Activated T-cell treated with anti-CD3 and anti-CD28 coated beads, Interleukin-2, amount 50 U/mL, for 4 hours (primary cell): ENCODE data around the gene LDAH. TPM values are rescaled to one million over a fixed set of nuclear protein-coding genes. Genes with fewer than 3 reads are reported as not detected.

ENCODE experiments used
- total RNA-seq, 3 donors: library from RNA; stranded (reverse); gene quantifications; one replicate each; pipeline ENCODE4 v1.2.1, GENCODE V29; 2021

Gene LDAH
- total RNA-seq, 3 donors from 2014 or later = 28.9 to 32.2 (median 30.1) TPM

Other genes starting within 250 kb of the LDAH start
- 1 to 10 TPM; 6.0 to 6.7 (median 6.3) TPM for gene HS1BP3, start 172.0 kb downstream of the LDAH start, total RNA-seq
- gene GDF7, start 156.0 kb downstream of the LDAH start, total RNA-seq = under 1 TPM in 2 of 3 donors, not detected in 1; 0.03 to 0.05 TPM
- gene APOB, start 221.0 kb upstream of the LDAH start, total RNA-seq = 1 to 10 TPM in 1 of 3 donors, under 1 TPM in 2; 0.82 to 1.1 (median 0.95) TPM